GM21528 (cell line): Measurements from ENCODE around the gene UFSP1.
"Not testable (repeated sequence)": the region's sequence is repeated elsewhere in the genome, so short reads cannot be mapped to it uniquely, and the experiment has no call there.

Source experiments
- ATAC-seq: cut with Tn5 transposase; IDR thresholded peaks from one replicate; pipeline ENCODE4 v1.9.1; 2021; ENCODE audit warnings: mild to moderate bottlenecking, moderate library complexity; ENCODE audit not compliant: unreplicated experiment, low FRiP score

UFSP1 gene

DNA sequence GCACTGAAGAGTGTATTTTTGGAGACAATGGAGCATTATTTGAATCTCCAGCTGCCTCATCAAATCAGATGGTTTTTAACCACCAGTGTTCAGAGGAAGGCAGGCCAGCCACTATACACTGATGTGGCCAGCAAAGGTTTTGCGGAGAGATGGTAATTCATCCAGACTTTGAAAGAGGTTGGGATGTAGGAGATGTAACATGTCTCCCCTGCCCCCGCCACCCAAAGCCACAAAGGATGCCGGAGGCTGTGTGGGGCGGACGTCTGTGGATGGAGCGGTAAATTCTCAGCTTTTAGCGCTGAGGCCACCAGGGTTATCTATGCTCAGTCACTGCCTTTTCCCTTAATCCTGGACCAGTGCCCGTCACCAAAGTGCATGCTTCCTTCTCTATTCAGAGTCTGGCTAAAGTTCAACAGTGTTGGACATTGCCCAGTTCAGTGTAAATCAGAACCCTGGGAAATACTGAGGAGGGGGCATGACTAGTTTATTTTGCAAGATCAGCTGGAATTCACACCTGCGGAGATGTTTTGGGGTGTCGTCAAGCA is 26.0 kb downstream of the UFSP1 start:
- no peak for ATAC-seq

DNA sequence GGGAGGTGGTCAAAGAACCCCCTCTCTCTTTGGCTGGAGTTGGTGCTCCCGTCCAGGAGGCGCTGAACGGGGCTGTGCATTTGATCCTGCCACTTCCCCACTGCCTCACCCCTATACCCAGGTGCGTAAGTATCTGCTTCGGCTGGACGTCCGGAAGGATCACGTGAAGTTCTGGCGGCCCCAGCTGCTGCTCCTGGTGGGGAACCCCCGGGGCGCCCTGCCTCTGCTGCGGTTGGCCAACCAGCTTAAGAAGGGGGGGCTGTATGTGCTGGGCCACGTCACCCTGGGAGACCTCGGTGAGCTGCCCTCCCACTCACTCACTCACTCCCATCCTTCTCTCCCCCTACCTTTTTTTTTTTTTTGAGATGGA is 27.9 kb downstream of the UFSP1 start:
- ATAC-seq: no peak

DNA sequence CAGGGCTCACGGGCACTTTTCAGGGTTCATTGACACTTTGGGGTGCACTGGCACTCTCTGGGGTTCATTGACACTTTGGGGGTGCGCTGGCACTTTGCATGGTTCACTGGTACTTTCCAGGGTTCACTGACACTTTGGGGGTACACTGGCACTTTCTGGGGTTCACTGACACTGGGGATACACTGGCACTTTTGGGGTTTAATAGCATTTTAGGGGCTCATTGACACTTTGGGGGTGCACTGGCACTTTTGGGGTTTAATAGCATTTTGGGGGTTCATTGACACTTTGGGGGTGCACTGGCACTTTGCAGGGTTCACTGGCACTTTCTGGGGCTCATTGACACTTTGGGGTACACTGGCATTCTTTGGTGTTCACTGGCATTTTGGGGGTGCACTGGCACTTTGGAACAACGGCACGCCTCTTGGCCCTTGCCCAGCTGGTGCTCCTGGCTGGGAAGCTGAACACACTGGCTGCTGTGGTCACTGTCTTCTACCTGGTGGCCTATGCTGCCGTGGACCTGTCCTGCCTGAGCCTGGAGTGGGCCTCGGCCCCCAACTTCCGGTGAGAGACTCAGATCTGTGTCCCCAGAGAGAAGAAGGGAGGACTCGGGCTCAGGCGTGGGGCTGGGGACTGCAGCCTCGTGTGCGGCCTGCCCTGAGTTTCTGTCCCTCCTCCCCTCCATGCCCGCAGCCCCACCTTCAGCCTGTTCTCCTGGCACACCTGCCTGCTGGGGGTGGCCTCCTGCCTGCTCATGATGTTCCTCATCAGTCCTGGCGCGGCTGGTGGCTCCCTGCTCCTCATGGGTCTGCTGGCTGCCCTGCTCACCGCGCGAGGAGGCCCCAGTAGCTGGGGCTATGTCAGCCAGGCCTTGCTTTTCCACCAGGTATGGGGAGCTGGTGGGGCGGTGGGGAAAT is 28.6 kb downstream of the UFSP1 start:
- ATAC-seq: no peak

DNA sequence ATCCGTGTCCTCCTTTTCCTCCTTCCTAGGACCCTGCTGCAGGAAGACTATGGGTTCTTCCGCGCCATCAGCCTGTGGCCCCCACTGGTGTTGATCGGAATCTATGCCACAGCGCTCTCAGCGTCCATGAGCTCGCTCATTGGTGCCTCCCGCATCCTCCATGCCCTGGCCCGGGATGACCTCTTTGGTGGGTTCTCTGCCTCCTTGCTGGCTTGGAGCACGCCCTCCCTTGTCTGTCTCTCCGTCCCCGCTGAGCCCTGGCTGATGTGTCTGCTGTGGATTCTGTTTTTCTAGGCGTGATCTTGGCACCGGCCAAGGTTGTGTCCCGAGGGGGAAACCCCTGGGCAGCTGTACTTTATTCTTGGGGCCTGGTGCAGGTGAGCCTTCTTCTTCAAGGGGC is 29.7 kb downstream of the UFSP1 start:
- no peak for ATAC-seq

DNA sequence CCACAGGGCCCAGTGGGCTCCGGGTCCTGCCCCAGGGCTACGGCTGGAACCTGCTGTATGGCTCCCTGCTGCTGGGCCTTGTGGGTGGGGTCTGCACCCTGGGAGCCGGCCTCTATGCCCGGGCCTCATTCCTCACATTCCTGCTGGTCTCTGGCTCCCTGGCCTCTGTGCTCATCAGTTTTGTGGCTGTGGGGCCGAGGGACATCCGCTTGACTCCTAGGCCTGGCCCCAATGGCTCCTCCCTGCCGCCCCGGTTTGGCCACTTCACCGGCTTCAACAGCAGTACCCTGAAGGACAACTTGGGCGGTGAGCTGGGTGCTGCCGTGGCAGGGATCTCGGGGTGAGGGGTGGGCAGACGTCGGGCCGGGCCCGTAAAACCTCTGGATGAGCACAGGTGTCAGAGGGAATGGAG is 32.6 kb downstream of the UFSP1 start:
- no peak for ATAC-seq

DNA sequence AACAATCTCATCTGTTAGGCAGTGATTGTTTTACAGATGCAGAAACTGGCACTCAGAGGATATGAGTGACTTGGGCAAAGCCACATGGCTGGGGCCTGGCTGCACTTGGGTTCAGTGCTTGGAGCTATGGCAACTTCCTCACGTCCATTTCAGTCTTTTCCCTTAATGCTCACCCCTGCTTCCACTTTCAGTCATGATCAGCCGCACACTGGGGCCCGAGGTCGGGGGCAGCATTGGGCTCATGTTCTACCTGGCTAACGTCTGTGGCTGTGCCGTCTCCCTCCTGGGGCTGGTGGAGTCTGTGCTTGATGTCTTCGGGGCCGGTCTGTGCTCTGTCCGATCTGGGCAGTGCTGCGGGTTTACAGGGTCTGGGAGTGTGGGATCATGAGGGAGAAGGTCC is 34.0 kb downstream of the UFSP1 start:
- ATAC-seq: no peak

DNA sequence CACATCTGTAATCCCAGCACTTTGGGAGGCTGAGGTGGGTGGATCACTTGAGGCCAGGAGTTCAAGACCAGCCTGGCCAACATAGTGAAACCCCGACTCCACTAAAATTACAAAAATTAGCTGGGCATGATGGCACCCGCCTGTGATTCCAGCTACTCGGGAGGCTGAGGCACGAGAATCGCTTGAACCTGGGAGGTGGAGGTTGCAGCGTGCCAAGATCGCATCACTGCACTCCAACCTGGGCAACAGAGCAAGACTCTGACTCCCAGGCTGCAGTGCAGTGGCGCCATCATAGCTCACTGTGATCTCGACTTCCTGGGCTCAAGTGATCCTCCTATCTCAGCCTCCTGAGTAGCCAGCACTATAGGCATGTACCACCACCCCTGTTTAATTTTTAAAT is 34.6 kb downstream of the UFSP1 start:
- ATAC-seq: not testable (repeated sequence)

DNA sequence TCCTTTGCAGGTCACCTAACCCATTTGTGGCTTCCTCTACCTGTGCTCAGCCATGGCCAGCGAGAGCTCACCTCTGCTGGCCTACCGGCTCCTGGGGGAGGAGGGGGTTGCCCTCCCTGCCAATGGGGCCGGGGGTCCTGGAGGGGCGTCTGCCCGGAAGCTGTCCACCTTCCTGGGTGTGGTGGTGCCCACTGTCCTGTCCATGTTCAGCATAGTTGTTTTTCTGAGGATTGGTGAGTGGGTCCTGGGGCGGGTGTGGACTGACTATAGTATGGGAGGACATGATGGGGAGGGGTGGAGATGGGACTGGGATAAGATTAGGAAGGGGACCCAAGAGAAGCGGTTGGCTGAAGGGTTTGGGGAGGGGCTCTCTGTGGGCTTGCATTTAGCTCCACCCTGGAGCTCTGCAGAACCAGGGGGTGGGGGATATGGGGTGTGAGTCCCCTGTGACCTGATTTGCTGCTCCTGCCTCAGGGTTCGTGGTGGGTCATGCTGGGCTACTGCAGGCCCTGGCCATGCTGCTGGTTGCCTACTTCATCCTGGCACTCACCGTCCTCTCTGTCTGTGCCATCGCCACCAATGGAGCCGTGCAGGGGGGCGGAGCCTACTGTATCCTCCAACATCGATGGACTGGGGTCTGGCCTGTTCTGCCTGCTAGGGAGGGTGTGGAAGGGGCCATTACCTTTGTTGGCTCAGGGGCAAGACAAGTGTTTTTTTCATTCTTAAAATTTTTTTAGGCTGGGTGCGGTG is 35.2 kb downstream of the UFSP1 start:
- no peak for ATAC-seq

DNA sequence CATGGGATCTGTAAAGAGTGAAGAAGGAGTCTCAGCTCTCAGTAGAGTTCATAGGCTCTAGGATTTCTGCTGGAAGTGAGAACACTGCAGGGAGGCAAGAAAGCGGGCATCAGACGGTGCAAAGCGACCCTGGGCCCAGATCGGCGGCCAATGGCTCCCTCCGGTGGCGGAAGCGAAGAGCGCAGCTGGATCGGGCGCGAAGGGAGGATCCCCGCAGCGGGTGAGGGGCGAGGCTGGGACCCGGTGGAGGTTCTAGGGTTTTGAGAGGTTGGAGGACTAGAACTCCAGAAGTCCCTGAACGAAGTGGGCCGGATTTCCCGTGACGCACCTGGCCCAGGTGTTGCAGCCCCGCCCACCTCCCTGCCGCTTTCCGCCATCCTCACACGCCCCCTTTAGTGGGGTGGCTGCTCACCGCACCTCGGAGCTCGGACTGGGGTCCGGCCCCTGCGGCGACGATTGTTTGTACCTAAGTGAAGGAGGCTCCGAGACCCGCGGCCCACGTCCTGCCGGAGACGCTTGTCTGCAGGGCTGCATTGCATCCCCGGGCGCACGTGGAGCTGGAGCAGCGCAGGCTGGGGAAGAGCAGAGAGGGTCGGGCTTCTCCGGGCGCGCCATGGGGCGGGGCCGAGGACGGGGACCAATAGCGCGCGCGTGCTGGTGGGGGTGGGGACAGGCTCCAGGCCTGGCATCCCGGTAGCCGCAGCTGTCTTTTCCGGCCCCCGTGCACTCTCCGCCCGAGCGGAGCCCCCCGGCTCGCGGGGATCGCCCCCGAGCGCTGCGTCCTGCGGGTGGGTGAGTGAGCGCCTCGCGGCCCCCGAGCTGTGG is 37.3 kb downstream of the UFSP1 start, which contains the start of gene SLC12A9:
Gene SLC12A9, plus strand, starts transcription at position 666 of the 825 bp plus-strand sequence. CDS start 1,485 bp downstream, outside the sequence.
- ATAC-seq: peak; percentile 82

DNA sequence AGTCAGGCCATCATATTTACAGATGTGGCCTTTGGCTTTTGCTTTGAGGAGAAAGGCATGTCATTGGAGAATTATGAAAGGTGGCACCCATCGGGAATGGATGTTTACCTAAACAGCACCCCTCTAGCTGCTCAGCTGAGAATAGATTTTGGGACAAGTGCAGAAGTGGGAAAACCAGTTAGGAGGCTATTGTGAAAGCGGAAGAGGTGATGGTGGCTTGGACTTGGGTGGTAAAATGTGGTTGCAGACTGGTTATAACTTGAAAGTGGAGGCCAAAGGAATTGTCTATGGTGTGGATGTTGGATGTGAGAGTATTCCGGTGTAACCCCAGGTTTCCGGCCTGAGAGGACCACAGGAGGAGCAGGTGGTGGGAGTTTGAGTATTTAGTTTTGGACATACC is 42.2 kb downstream of the UFSP1 start:
- ATAC-seq: no peak

DNA sequence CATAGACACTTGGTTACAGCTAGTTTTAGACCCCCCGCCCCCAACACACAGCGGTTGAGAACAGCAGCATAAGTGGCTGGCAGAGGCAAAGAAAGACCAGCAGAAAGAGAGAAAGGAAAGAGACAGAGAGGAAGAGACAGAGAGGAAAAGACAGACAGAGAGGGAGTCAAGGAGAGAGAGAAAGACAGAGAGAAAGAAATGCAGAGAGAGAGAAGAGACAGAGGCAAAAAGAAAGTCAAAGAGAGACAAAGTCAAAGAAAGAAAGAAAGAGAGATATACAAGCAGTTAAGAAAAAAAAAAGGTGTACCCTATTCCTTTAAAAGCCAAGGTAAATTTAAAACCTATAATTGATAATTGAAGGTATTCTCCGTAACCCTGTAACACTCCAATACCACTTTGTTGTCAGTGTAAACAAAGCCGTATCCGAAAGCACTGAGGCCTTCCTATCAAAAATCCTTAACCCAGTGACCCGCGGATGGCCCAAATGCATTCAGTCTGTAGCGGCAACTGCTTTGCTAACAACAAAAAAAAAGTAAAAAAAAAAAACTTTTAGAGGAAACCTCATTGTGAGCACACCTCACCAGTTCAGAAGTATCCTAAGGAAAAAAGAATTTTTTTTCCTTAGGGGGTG is 48.9 kb downstream of the UFSP1 start:
- ATAC-seq: no peak

DNA sequence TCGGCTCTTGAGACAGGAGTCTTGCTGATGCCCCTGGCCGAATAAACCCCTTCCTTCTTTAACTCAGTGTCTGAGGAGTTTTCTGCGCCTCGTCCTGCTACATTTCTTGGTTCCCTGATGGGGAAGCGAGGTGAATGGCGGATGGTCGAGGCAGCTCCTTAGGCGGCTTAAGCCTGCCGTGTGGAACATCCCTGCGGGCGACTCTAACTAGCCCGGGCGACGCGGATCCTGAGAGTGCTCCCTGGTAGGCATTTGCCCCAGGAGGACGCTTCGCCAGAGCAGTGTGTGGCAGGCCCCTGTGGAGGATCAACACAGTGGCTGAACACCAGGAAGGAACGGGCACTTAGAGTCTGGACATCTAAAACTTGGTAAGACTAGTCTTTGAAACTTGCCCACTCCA is 50.2 kb downstream of the UFSP1 start:
- no peak for ATAC-seq
